T-helper 1 cell treated with Interleukin-12 subunit alpha and Interleukin-12 subunit beta and Interleukin-4 antibody, amounts not matched to agents 30 μg/mL and 1 μg/mL, for 36 hours (primary cell): Measurements from ENCODE around the gene INIP.
"Not testable (repeated sequence)": the region's sequence is repeated elsewhere in the genome, so short reads cannot be mapped to it uniquely, and the experiment has no call there.

Experiments
- H3K27ac Mint-ChIP-seq: one replicate; pipeline ENCODE4 v1.8.0; 2021; ENCODE audit warnings: mild to moderate bottlenecking, mixed read lengths
- H3K27me3 Mint-ChIP-seq: one replicate; pipeline ENCODE4 v1.8.0; 2021; ENCODE audit warnings: low read depth, mixed read lengths
- H3K36me3 Mint-ChIP-seq: one replicate; pipeline ENCODE4 v1.8.0; 2021; ENCODE audit warnings: low read depth, mixed read lengths
- H3K4me1 Mint-ChIP-seq: one replicate; pipeline ENCODE4 v1.8.0; 2021; ENCODE audit warnings: low read depth, mixed read lengths
- H3K4me3 Mint-ChIP-seq: one replicate; pipeline ENCODE4 v1.8.0; 2021; ENCODE audit warnings: mild to moderate bottlenecking, moderate library complexity, mixed read lengths
- H3K9me3 Mint-ChIP-seq: one replicate; pipeline ENCODE4 v1.8.0; 2021; ENCODE audit warnings: mixed read lengths

The INIP gene

DNA sequence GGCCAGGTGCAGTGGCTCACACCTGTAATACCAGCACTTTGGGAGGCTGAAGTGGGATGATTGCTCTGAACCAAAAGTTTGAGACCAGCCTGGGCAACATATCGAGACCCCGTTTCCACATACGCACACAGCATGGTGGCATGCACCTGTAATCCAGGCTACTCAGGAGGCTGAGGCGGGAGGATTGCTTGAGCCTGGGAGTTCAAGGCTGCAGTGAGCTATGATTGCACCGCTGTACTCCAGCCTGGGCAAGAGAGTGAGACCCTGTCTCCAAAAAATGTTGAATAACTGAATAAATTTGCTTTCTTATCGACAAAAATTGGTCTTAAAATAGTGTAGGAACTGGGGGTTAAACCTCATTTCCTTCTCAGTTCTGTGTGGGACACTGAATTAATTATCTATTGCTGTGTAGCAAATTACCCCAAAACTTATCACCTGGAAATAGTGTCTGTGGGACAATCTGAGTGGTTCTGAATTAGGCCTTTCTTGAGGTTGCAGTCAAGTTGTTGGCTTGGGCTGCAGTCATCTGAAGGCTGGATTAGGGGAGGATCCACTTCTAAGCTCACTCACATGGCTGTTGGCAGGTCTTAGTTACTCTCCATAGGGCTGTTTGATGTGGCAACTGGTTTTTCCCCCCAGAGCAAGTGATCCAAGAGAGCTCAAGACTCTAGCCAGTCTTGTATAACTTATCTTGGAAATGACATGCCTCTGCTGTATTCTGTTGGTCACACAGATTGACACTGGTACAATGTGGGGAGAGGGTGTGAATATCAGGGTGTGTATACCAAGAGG is 34.6 kb upstream of the INIP start:
- Mint-ChIP-seq H3K27me3 (peaks cover under 1% of the 10 kb centered on the region), H3K9me3 (no peaks in the 10 kb centered on the region), H3K27ac (peak overlapping the region; percentile 9), H3K4me1 (peaks cover 55% of the 10 kb centered on the region), H3K36me3 (peaks cover 5% of the 10 kb centered on the region), H3K4me3 (peak overlapping the region; percentile 86)

DNA sequence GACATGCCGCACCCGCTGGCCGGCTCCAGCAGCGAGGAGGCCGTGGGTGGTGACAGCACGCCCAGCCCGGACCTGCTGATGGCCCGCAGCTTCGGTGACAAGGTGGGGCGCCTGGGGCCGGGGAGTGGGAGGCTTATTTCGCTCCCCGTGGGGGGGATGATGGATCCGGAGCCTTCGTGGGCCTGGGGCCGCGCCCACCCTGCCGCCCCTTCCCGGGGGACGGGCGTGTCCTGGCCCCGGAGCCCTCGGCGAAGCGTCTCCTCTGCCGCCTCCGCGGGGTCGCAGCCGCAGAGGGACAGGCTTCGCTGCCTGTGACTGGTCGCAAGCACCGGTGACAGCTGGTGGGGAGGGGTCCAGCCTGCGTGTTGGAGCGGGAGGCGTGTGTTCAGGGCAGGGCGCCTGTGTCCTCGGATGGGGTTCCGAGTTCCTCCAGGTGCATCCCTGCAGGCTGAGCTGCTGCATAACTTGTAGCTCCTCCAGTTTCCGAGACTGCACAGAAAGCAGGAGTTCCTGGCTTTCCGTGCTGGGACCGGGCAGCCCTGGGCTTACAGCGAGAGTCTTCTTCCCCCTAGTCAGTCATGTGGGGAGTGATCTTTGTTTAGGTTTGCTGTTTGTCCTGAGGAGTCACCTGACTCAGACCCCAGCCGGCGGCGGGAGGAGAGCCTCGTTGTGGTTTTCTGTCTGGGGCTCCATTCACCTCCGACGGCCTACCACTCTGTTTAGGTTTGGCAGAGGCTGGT is 33.3 kb upstream of the INIP start:
- Mint-ChIP-seq H3K36me3 (peaks cover 4% of the 10 kb centered on the region), H3K9me3 (no peaks in the 10 kb centered on the region), H3K4me1 (peaks cover 48% of the 10 kb centered on the region), H3K4me3 (peak overlapping the region; percentile 86), H3K27me3 (no peaks in the 10 kb centered on the region), H3K27ac (peak overlapping the region; percentile 68)

DNA sequence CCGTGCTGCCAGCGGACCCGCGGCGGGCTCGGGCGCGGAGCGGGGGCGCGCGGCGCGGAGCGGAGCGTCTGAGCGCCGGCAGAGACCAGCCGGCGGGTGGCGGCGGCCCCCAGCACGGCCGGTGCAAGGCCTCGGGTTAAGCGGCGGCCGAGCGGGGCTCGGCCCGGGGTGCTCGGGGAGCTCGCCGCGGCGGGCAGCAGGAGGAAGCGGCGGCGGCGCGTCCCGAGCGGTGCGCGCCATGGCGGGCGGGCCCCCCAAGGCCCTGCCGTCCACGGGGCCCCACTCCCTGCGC is 32.8 kb upstream of the INIP start:
- Mint-ChIP-seq H3K27ac (no peak overlapping the region), H3K4me1 (peaks cover 44% of the 10 kb centered on the region), H3K9me3 (no peaks in the 10 kb centered on the region), H3K36me3 (peaks cover 4% of the 10 kb centered on the region), H3K27me3 (no peaks in the 10 kb centered on the region), H3K4me3 (no peak overlapping the region)

DNA sequence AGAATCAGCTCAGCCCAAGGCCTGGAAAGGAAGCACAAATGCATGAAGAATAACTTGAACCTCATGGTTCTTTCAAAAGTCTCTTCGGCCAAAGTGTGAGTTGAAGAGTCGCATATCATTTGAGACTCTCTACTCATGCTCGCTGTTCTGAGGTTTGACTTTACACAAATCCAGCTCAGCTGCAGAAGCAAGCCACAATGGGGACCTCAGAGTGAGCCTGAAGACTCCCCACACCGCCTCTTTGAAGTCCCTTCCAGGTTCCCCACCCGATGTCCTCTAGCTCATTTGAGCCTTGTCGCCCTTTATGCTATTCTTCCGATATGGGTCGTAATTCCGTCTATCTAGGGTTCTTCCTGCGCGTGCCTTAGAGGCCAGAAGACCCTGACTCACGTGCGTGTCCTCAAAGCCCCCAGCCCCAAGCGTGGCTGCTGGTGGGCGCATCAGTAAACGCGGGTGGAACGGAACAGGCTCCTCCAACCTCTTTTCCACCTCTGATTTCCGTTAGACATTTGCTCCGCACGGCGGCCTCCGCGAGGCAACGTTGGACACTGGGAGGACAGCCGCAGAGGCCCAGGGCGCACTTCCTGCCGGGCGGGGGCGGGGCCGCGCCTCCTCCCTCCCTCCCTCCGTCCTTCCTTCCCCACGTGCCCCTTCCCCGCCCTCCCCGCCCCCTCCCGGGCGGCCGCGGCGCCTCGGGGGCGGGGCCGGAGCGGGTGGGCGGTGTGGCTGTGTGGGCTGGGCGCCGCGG is 32.3 kb upstream of the INIP start, which contains the start of gene SNX30:
TSS of gene SNX30 (plus strand) at position 745 of the 748 bp plus-strand sequence. CDS start 242 bp downstream, outside the sequence.
- peak within 1 kb of the TSS; percentile 86 for H3K4me3 Mint-ChIP-seq
- peaks cover 38% of the 10 kb centered on the region for H3K4me1 Mint-ChIP-seq
- no peaks in the 10 kb centered on the region for H3K27me3 Mint-ChIP-seq
- H3K9me3 Mint-ChIP-seq = no peaks in the 10 kb centered on the region
- H3K27ac Mint-ChIP-seq = peak within 1 kb of the TSS; percentile 86
- peaks cover 4% of the 10 kb centered on the region for H3K36me3 Mint-ChIP-seq

DNA sequence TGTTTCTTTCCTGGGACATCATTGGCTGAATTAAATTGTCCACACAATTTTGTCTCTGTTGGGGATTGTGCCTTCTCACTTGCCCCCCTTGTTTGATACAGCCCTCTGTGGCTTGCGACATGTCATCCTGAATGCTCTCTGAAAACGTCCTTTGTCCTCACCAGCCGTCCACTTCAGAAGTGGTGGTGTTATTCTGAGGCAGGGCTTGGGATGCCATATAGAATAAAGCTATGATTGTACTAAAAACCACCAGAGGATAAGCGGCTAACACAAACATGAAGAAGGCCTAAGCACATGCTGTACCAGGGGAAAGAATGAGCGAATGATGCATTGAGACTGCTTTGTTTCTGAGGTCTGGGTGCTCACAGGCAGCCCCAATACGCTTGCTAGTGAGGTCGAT is 29.2 kb upstream of the INIP start:
- H3K27me3 Mint-ChIP-seq = no peaks in the 10 kb centered on the region
- no peak overlapping the region for H3K27ac Mint-ChIP-seq
- H3K4me3 Mint-ChIP-seq = no peak overlapping the region
- peaks cover 14% of the 10 kb centered on the region for H3K4me1 Mint-ChIP-seq
- no peaks in the 10 kb centered on the region for H3K9me3 Mint-ChIP-seq
- no peaks in the 10 kb centered on the region for H3K36me3 Mint-ChIP-seq

DNA sequence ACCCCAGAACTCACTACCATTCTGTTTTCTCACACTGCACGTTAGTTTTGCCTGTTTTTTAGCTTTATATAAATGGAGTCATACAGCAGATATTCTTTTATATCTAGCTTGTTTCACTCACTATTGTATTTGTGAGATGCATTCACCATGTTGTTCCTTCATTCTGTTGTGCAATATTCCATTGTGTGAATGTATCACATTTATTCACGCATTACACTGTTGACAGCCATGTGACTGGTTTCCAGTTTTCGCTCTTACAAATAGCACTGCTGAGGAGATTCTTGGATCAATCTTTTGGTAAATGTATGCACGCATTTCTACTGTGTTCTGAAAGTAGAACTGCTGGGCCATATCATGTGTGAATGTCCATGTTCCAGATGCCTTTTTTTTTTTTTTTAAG is 26.3 kb upstream of the INIP start:
- H3K27ac Mint-ChIP-seq = no peak overlapping the region
- no peaks in the 10 kb centered on the region for H3K36me3 Mint-ChIP-seq
- H3K9me3 Mint-ChIP-seq = no peaks in the 10 kb centered on the region
- H3K4me3 Mint-ChIP-seq = no peak overlapping the region
- no peaks in the 10 kb centered on the region for H3K27me3 Mint-ChIP-seq
- H3K4me1 Mint-ChIP-seq = no peaks in the 10 kb centered on the region

DNA sequence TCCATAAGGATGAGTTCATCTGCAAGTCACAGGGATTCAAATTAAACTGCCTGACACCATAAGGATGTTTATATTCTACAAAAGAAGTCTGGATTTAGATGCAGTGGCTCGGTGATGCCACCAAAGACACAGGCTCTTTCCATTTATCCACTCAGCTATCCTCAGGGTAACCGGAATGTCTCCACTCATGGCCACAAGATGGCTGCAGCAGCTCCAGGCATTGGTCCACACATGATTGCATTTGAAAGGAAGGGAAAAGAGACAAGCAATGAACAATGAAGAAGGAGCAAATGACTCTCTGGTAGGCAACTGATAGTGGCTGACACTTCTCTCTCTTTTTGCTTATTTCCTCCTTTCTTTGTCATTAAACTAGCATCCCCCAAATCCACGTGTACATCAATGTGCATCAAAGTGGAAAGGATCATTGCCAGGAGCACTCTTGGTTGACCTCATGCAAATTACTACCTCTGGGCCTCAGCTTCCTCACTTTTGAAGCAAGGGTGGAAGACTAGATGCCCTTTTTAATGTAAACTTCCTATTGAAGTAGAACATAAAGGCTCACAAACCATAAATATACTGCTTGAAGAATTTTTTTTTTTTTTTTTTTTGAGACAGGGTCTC is 25.4 kb upstream of the INIP start:
- Mint-ChIP-seq H3K27me3 (no peaks in the 10 kb centered on the region), H3K4me3 (no peak overlapping the region), H3K9me3 (no peaks in the 10 kb centered on the region), H3K27ac (no peak overlapping the region), H3K4me1 (no peaks in the 10 kb centered on the region), H3K36me3 (no peaks in the 10 kb centered on the region)

DNA sequence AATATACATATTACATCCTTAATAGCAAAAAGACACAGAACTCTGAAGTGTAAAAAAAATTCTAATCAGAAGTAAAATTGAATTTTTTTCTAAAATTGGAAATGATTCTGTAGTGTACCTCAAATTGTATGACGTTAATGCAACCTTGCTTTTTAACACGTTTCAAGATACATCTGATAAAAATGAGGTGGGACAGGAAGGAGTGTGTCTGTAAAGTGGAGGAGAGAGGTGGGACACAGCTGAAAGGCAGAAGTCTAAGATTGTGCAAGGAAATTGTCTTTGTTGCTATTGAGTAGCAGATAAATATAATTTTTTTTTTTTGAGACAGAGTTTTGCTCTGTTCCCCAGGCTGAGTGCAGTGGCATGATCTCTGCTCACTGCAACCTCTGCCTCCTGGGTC is 17.0 kb upstream of the INIP start:
- no peaks in the 10 kb centered on the region for H3K4me1 Mint-ChIP-seq
- H3K27ac Mint-ChIP-seq = no peak overlapping the region
- no peak overlapping the region for H3K4me3 Mint-ChIP-seq

DNA sequence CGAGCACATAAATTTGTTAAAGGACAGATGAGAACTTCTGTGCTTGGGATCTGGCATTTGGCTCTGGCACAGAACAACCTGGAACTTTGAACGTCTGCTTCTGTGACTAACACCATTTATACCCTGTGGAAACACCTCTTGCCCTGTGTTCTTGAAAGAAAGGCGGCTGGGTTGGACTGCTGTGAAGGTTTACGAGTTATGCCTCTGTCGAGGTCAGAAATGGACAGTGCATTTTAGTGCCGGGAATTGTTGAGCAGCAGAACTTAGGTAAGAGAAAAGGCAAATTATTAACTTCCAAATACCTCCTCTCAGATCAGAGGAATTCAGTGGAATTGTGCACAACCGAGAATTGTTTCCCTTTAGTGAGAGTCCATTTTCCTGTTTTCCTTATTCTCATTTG is 14.1 kb upstream of the INIP start:
- H3K4me1 Mint-ChIP-seq = no peaks in the 10 kb centered on the region
- H3K27me3 Mint-ChIP-seq = peaks cover 5% of the 10 kb centered on the region
- H3K9me3 Mint-ChIP-seq = no peaks in the 10 kb centered on the region
- H3K4me3 Mint-ChIP-seq = no peak overlapping the region
- H3K36me3 Mint-ChIP-seq = peaks cover 1% of the 10 kb centered on the region
- H3K27ac Mint-ChIP-seq = no peak overlapping the region

More for the DNA sequence above, 17.0 kb upstream of the INIP start:
- no peaks in the 10 kb centered on the region for H3K36me3 Mint-ChIP-seq
- peaks cover 5% of the 10 kb centered on the region for H3K27me3 Mint-ChIP-seq
- no peaks in the 10 kb centered on the region for H3K9me3 Mint-ChIP-seq

DNA sequence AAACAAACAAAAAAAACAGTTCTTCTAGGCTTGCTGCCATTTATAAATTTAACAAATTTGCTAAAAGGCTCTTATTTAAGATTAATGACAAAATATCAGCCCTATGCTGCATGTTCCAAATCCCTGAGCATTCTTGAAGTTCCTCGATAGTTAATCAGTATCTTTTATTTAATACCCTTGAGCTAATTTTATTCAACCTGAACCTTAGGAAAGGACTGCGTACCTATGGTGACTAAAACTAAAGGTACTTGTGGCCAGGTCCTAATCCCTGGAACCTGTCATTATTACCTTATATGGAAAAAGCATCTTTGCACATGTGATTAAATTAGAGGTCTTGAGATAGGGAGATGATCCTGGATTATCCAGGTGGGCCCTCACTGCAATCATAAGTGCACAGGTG is 10.5 kb upstream of the INIP start:
- Mint-ChIP-seq H3K4me3 (no peak overlapping the region), H3K4me1 (no peaks in the 10 kb centered on the region), H3K27me3 (peaks cover 5% of the 10 kb centered on the region), H3K36me3 (peaks cover 1% of the 10 kb centered on the region), H3K9me3 (no peaks in the 10 kb centered on the region), H3K27ac (no peak overlapping the region)

DNA sequence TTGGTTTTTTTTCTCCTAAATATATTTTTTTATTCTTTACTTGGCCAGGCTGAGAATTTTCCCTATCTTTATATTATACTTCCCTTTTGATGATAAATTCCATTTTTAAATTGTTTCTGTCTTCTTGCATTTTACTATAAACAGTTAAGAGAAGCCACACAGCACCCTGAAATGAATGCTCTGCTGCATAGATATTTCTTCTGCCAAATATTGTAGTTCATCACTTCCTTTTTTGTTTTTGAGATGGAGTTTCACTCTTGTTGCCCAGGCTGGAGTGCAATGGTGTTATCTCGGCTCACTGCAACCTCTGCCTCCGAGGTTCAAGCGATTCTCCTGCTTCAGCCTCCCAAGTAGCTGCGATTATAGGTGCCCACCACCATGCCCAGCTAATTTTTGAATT is 8.5 kb upstream of the INIP start:
- Mint-ChIP-seq H3K4me3 (no peak overlapping the region), H3K27me3 (no peaks in the 10 kb centered on the region), H3K36me3 (peaks cover 1% of the 10 kb centered on the region), H3K27ac (no peak overlapping the region), H3K9me3 (no peaks in the 10 kb centered on the region), H3K4me1 (no peaks in the 10 kb centered on the region)

DNA sequence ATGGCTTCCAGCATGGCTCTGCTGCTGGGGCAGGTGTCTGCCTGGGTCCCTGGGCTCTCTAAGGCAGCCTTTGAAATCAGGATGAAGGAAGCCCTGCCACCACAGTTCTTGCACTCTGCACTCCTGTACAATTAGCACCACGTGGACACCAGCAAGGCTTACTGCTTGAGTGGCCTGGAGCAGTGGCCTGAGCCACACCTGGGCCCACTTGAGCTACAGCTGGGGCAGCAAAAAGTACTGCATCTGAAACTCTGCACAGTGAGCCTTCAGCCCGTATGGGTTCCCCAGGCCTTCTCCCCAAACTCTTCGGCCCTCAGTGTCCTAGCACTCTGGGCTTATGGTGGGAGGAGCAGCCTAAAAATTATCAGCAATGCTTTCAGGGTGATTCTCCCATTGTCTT is 8.0 kb upstream of the INIP start:
- Mint-ChIP-seq H3K27me3 (no peaks in the 10 kb centered on the region), H3K36me3 (peaks cover 1% of the 10 kb centered on the region), H3K4me3 (no peak overlapping the region), H3K4me1 (no peaks in the 10 kb centered on the region), H3K27ac (no peak overlapping the region), H3K9me3 (no peaks in the 10 kb centered on the region)

DNA sequence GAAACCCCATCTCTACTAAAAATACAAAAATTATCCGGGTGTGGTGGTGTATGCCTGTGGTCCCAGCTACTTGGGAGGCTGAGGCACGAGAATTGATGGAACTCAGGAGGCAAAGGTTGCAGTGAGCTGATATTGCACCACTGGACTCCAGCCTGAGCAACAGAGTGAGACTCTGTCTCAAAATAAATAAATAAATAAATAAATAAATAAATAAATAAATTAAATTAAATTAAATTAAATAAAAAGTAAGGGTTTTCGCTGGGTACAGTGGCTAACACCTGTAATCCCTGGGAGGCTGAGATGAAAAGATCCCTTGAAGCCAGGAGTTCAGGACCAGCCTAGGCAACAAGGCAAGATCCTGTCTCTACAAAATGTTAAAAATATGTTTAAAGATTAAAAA is 4.8 kb upstream of the INIP start:
- H3K36me3 Mint-ChIP-seq, H3K27ac Mint-ChIP-seq, H3K27me3 Mint-ChIP-seq: not testable (repeated sequence)

DNA sequence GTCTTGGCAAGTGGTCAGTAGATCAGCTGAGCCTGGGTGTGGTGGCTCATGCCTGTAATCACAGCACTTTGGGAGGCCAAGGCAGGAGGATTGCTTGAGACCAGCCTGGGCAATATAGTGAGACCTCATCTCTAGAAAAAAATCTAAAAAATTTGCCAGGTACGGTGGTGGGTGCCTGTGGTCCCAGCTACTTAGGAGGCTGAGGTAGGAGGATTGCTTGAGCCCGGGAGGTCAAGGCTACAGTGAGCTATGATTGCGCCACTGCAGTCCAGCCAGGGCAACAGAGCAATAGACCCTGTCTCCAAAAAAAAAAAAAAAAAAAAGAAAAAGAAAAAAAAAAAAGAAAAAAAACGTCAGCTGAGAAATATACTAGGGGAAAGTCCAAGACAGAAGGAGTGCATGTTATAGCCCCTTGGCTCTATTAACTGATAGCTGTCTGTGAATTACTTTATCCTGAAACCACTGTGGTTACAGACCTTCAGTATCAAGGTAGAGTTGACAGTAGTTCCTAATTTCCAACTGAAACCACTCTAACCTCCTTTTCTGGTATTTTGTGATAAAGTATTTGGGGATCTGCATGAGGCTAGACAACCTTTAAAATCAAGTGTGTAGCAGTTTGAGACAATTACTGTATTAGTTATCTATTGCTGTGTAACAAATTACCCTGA is 2.3 kb upstream of the INIP start:
- H3K36me3 Mint-ChIP-seq = no peaks in the 10 kb centered on the region
- peaks cover 18% of the 10 kb centered on the region for H3K4me1 Mint-ChIP-seq
- H3K27me3 Mint-ChIP-seq = no peaks in the 10 kb centered on the region
- H3K27ac Mint-ChIP-seq = no peak overlapping the region
- no peaks in the 10 kb centered on the region for H3K9me3 Mint-ChIP-seq
- H3K4me3 Mint-ChIP-seq = no peak overlapping the region

More for the DNA sequence above, 4.8 kb upstream of the INIP start:
- peaks cover 11% of the 10 kb centered on the region for H3K4me1 Mint-ChIP-seq
- H3K9me3 Mint-ChIP-seq, H3K4me3 Mint-ChIP-seq: not testable (repeated sequence)
